ENCODE measurements around the gene CASZ1.

CASZ1 gene

GRCh38 chr1:10824821-10825540 is 28.5 kb upstream of the CASZ1 start:
- DNase-seq = no peak

GRCh38 chr1:10823000-10823401 is 26.6 kb upstream of the CASZ1 start:
- no peak for DNase-seq

- DNase-seq = no peak
Measured at GRCh38 chr1:10821388-10821787, 24.9 kb upstream of the CASZ1 start.

GRCh38 chr1:10820422-10820821 is 24.0 kb upstream of the CASZ1 start:
- DNase-seq = no peak

- DNase-seq = no peak
Measured at GRCh38 chr1:10819198-10819901, 22.9 kb upstream of the CASZ1 start.

- DNase-seq = no peak
Measured at GRCh38 chr1:10818262-10819197, 22.1 kb upstream of the CASZ1 start.

GRCh38 chr1:10816743-10817369 is 20.4 kb upstream of the CASZ1 start:
- DNase-seq = no peak

- no peak for DNase-seq
Measured at GRCh38 chr1:10816233-10816632, 19.8 kb upstream of the CASZ1 start.

GRCh38 chr1:10815858-10816195 is 19.4 kb upstream of the CASZ1 start:
- no peak for DNase-seq

- DNase-seq = no peak
Measured at GRCh38 chr1:10814976-10815857, 18.8 kb upstream of the CASZ1 start.

GRCh38 chr1:10814312-10814711 is 17.9 kb upstream of the CASZ1 start:
- DNase-seq = no peak

GRCh38 chr1:10813799-10814198 is 17.4 kb upstream of the CASZ1 start:
- DNase-seq = no peak

- DNase-seq = no peak
Measured at GRCh38 chr1:10812387-10812915, 16.0 kb upstream of the CASZ1 start.

GRCh38 chr1:10808441-10808840 is 12.0 kb upstream of the CASZ1 start:
- no peak for DNase-seq

- no peak for DNase-seq
Measured at GRCh38 chr1:10806966-10807365, 10.5 kb upstream of the CASZ1 start.

GRCh38 chr1:10803971-10804820 is 7.8 kb upstream of the CASZ1 start:
- peak; percentile 98 for DNase-seq

- DNase-seq = no peak
Measured at GRCh38 chr1:10802944-10803715, 6.7 kb upstream of the CASZ1 start.

GRCh38 chr1:10800778-10801177 is 4.3 kb upstream of the CASZ1 start:
- no peak for DNase-seq

- peak; percentile 61 for DNase-seq
Measured at GRCh38 chr1:10799726-10800125, 3.3 kb upstream of the CASZ1 start.
